Measurements from ENCODE around the gene TMEM31. TPM values are rescaled to one million over a fixed set of nuclear protein-coding genes. Genes with fewer than 3 reads are reported as not detected.

The TMEM31 gene
- total and polyA plus RNA-seq, 10 of the 15 experiments (the other 5 are each of a cell fraction or from before 2014, with no cell fraction given), result 0.18 TPM; not detected in 9

DNA sequence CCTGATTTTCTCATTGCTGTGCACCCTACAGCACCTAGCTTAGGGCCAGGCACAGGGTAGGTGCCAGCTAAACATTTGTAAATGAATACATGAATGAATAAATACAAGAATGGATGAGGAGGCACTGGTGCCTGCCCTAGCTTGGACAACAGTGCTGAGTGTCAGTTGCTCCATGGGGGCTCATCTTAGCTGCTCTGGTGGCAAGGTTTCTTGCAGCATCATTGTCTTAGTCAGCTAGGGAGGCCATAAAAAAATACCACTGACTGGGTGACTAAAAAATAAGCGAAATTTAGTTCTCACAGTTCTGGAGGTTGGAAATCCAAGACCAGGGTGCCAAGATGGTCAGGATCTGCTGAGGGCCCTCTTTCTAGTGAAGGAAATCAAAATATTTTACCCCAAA is 31.2 kb downstream of the TMEM31 start:
- WGBS (ENCODE audit: insufficient coverage, insufficient replicate concordance, low lambda C conversion rate, missing lambda C conversion rate), result 0% methylated on average over 1 of the region's 1 CpG
- Histone ChIP-seq H3K9me3 (replicated peaks; ENCODE audit: control insufficient read depth, insufficient read depth, low read length) (no peaks in the 10 kb centered on the region), H3K4me1 (ENCODE audit: control insufficient read depth, insufficient read depth, low read length) (no peaks in the 10 kb centered on the region), H3K4me2 (ENCODE audit: control insufficient read depth, insufficient read depth) (no peak overlapping the region), H3K27me3 (replicated peaks in 1 of 2; ENCODE audit: control insufficient read depth in 2 of 2, insufficient read depth in 2 of 2, low read length in 1 of 2) (no peaks in the 10 kb centered on the region), H2AFZ (ENCODE audit: control insufficient read depth, low read depth, low read length) (no peak overlapping the region), H4K20me1 (ENCODE audit: control insufficient read depth, insufficient read depth) (no peaks in the 10 kb centered on the region), H3K79me2 (ENCODE audit: control insufficient read depth, insufficient read depth, low read length) (no peaks in the 10 kb centered on the region), H3K4me3 (no peak overlapping the region), H3K36me3 (ENCODE audit: control insufficient read depth in 2 of 2, insufficient read depth in 2 of 2, low read length in 1 of 2) (no peaks in the 10 kb centered on the region), H3K27ac (ENCODE audit: control insufficient read depth, insufficient read depth) (no peak overlapping the region), H3K9ac (ENCODE audit: control insufficient read depth, insufficient read depth, low read length) (no peak overlapping the region)
- DNase-seq (ENCODE audit: low read depth, low spot score), result no peak
- no peak for ATAC-seq
- no TSS peak for BruUV-seq (replicated peaks)
- RAD21 ChIA-PET (ENCODE audit: unreplicated experiment), result no interaction called here
- no peak for FAIRE-seq
- CTCF ChIA-PET, result no interaction called here
- in situ Hi-C loops (cut with MboI) (no loop called here), intact Hi-C loops (cut with micrococcal nuclease; ENCODE audit: unreplicated experiment) (no loop called here)
- SMC1A ChIA-PET (ENCODE audit: uncharacterized antibody, unreplicated experiment), result interaction anchor here (1.0 kb wide), 1 partner anchor 209 kb away, joined by 3 read pairs; no protein-coding TSS in a partner anchor
- POLR2A ChIA-PET, result no interaction called here
- TF ChIP-seq REST (IDR thresholded peaks at IDR 0.05; ENCODE audit: low read depth, low read length), result no peak
- no peak for TF ChIP-seq ZNF274 (IDR thresholded peaks at IDR 0.05; ENCODE audit: insufficient read depth, insufficient read length)
- no peak for TF ChIP-seq CBX3 (IDR thresholded peaks at IDR 0.05; ENCODE audit: borderline replicate concordance, low read depth)
- TF ChIP-seq CREM (IDR thresholded peaks at IDR 0.05; ENCODE audit: low read depth), result no peak
- no peak for TF ChIP-seq TCF7 (IDR thresholded peaks at IDR 0.05; ENCODE audit: borderline replicate concordance)
- no peak for TF ChIP-seq HDAC2 (IDR thresholded peaks at IDR 0.05)
- TF ChIP-seq, protein P1, sequence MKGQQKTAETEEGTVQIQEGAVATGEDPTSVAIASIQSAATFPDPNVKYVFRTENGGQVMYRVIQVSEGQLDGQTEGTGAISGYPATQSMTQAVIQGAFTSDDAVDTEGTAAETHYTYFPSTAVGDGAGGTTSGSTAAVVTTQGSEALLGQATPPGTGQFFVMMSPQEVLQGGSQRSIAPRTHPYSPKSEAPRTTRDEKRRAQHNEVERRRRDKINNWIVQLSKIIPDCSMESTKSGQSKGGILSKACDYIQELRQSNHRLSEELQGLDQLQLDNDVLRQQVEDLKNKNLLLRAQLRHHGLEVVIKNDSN (IDR thresholded peaks at IDR 0.05; ENCODE audit: borderline replicate concordance, extremely low read length, insufficient read depth, low read depth, low read length), result no peak
- TF ChIP-seq RBBP5 (conservative IDR thresholded peaks at IDR 0.05), result no peak
- no peak for TF ChIP-seq ATF7 (IDR thresholded peaks at IDR 0.05; ENCODE audit: low read depth)
- TF ChIP-seq FOS (IDR thresholded peaks at IDR 0.05; ENCODE audit: borderline replicate concordance, extremely low read depth, insufficient read length), result no peak
- TF ChIP-seq, protein P2, sequence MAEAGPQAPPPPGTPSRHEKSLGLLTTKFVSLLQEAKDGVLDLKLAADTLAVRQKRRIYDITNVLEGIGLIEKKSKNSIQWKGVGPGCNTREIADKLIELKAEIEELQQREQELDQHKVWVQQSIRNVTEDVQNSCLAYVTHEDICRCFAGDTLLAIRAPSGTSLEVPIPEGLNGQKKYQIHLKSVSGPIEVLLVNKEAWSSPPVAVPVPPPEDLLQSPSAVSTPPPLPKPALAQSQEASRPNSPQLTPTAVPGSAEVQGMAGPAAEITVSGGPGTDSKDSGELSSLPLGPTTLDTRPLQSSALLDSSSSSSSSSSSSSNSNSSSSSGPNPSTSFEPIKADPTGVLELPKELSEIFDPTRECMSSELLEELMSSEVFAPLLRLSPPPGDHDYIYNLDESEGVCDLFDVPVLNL (IDR thresholded peaks at IDR 0.05; ENCODE audit: low read depth, low read length), result no peak
- TF ChIP-seq JUNB (IDR thresholded peaks at IDR 0.05), result no peak
- no peak for TF ChIP-seq BCL3 (IDR thresholded peaks at IDR 0.05; ENCODE audit: borderline replicate concordance, insufficient read depth, low read depth, low read length, poor library complexity, severe bottlenecking)
- no peak for TF ChIP-seq SIX5 (IDR thresholded peaks at IDR 0.05; ENCODE audit: low read depth, low read length, severe bottlenecking)
- no peak for TF ChIP-seq STAT1 (conservative IDR thresholded peaks at IDR 0.05)
- TF ChIP-seq CREB1 (IDR thresholded peaks at IDR 0.05; ENCODE audit: low read depth), result no peak

Measured in GM12878 (cell line).